DMS 273 treated with DMSO at 0.1 percent for 48 hours (cell line): ENCODE data around the gene SMOC1.
A peak's percentile ranks its signal among the peaks of the same experiment; 100 is the strongest.

ENCODE experiments used
- DNase-seq: peaks from one replicate; lab custom pipeline; 2025; lab: John Stamatoyannopoulos, UW

SMOC1 gene

GRCh38 chr14:69943084-69943780 lies 64.0 kb downstream of the SMOC1 start:
- no peak for DNase-seq

GRCh38 chr14:69945347-69945746 lies 66.1 kb downstream of the SMOC1 start:
- no peak for DNase-seq

- peak; percentile 20 for DNase-seq
Observed at GRCh38 chr14:69945912-69946311, 66.7 kb downstream of the SMOC1 start.

- no peak for DNase-seq
Observed at GRCh38 chr14:69948351-69948750, 69.1 kb downstream of the SMOC1 start.

GRCh38 chr14:69951263-69951662 lies 72.0 kb downstream of the SMOC1 start:
- DNase-seq, result no peak

GRCh38 chr14:69951935-69952334 lies 72.7 kb downstream of the SMOC1 start:
- no peak for DNase-seq

GRCh38 chr14:69953266-69953915 lies 74.2 kb downstream of the SMOC1 start:
- no peak for DNase-seq

GRCh38 chr14:69955855-69956845 lies 76.9 kb downstream of the SMOC1 start:
- DNase-seq, result no peak

- DNase-seq, result no peak
Observed at GRCh38 chr14:69956970-69957369, 77.8 kb downstream of the SMOC1 start.

GRCh38 chr14:69957986-69958385 lies 78.8 kb downstream of the SMOC1 start:
- DNase-seq, result no peak

GRCh38 chr14:69959136-69959535 lies 79.9 kb downstream of the SMOC1 start:
- DNase-seq, result no peak

GRCh38 chr14:69960296-69960695 lies 81.1 kb downstream of the SMOC1 start:
- DNase-seq, result no peak

- no peak for DNase-seq
Observed at GRCh38 chr14:69963966-69964365, 84.8 kb downstream of the SMOC1 start.

GRCh38 chr14:69964841-69965240 lies 85.6 kb downstream of the SMOC1 start:
- no peak for DNase-seq

- DNase-seq, result no peak
Observed at GRCh38 chr14:69968132-69968531, 88.9 kb downstream of the SMOC1 start.

- DNase-seq, result no peak
Observed at GRCh38 chr14:69968681-69969080, 89.5 kb downstream of the SMOC1 start.

- no peak for DNase-seq
Observed at GRCh38 chr14:69972755-69973154, 93.5 kb downstream of the SMOC1 start.

GRCh38 chr14:69973846-69974245 lies 94.6 kb downstream of the SMOC1 start:
- no peak for DNase-seq

GRCh38 chr14:69979882-69980281 lies 100.7 kb downstream of the SMOC1 start:
- no peak for DNase-seq

- DNase-seq, result no peak
Observed at GRCh38 chr14:69980457-69981425, 101.5 kb downstream of the SMOC1 start.

GRCh38 chr14:69982220-69982839 lies 103.1 kb downstream of the SMOC1 start:
- no peak for DNase-seq
